Upper lobe of left lung (tissue), 6 donors: ENCODE data around the gene FAM216A. TPM values are rescaled to one million over a fixed set of nuclear protein-coding genes. Genes with fewer than 3 reads are reported as not detected.
A peak's percentile ranks its signal among the peaks of the same experiment; 100 is the strongest.

Source experiments
- ATAC-seq, 2 donors: fragments of 200-7000 bp; cut with Tn5 transposase; one replicate each; pipeline ENCODE4 v1.9.1; 2022; ENCODE audit warnings: mild to moderate bottlenecking in 2 of 2, moderate library complexity in 2 of 2; ENCODE audit not compliant: low FRiP score in 2 of 2
- DNase-seq, 2 donors: peaks; one replicate each; pipeline ENCODE4 v3.0.0-alpha.2; 2019 to 2020
- H3K27ac ChIP-seq, 4 donors: fragments of 200-600 bp; sonication (generic); one replicate each; pipeline ENCODE4 v1.5.1; 2016 to 2019
- H3K27me3 ChIP-seq, 4 donors: fragments of 200-600 bp; sonication (generic); one replicate each; pipeline ENCODE4 v1.5.1; 2017 to 2019
- H3K36me3 ChIP-seq, 4 donors: fragments of 200-600 bp; sonication (generic); one replicate each; pipeline ENCODE4 v1.5.1; 2016 to 2019
- H3K4me1 ChIP-seq, 4 donors: fragments of 200-600 bp; sonication (generic); one replicate each; pipeline ENCODE4 v1.5.1; 2018 to 2019
- H3K4me3 ChIP-seq, 4 donors: fragments of 200-600 bp; sonication (generic); one replicate each; pipeline ENCODE4 v1.5.1; 2017 to 2019; ENCODE audit warnings: mild to moderate bottlenecking in 2 of 4, moderate library complexity in 1 of 4
- H3K9me3 ChIP-seq, 4 donors: fragments of 200-600 bp; sonication (generic); one replicate each; pipeline ENCODE4 v1.5.1; 2018 to 2019
- EP300 ChIP-seq, 4 donors: sonication (generic); formaldehyde crosslinking; IDR thresholded peaks; one replicate each; pipeline ENCODE4 v1.5.1; 2017; ENCODE audit warnings: antibody characterized with exemption in 4 of 4, control low read depth in 2 of 4
- POLR2A ChIP-seq, 4 donors: fragments of 450-650 bp; IDR thresholded peaks; one replicate each; pipeline ENCODE4 v1.5.1; 2016 to 2017; ENCODE audit warnings: antibody characterized with exemption in 4 of 4, mild to moderate bottlenecking in 2 of 4
- POLR2AphosphoS5 ChIP-seq, 2 donors: sonication (generic); formaldehyde crosslinking; IDR thresholded peaks; one replicate each; pipeline ENCODE4 v1.5.1; 2017; ENCODE audit warnings: antibody characterized with exemption in 2 of 2
- WGBS, 2 donors: methylation state at CpG; one replicate each; pipeline ENCODE4 v1.1.5; 2017 to 2018; 5-methylcytosine and 5-hydroxymethylcytosine counted together
- small RNA-seq, 4 donors: library from RNA; depleted of rRNA; stranded (forward); fragments of <200 nt; gene quantifications; one replicate each; pipeline ENCODE3, GENCODE V24; 2016
- total RNA-seq, 6 donors: library from RNA; depleted of rRNA in 4 of 6; stranded (reverse); fragments of >200 nt in 4 of 6; gene quantifications; one replicate each; pipeline versions ENCODE4 v1.1.0 to v1.2.1, GENCODE V29; 2016 to 2021
- TF ChIP-seq, protein P1 (sequence below), 6 experiments: fragments of 450-650 bp in 4 of 6; fragments of 200-600 bp in 2 of 6; sonication (generic) in 2 of 6; IDR thresholded peaks; one replicate each; pipeline ENCODE4 v1.5.1; 2016 to 2019; ENCODE audit warnings: antibody characterized with exemption in 6 of 6
- donor health status: DM: no; HTN: no; CAD: no; lungs with moderate emphysema.
- donor health status: DM: no; HTN: yes; CAD: no; lungs with severe emphysema.

FAM216A gene
- total RNA-seq, 6 donors from 2014 or later = 3.1 to 6.1 (median 3.2) TPM

DNA sequence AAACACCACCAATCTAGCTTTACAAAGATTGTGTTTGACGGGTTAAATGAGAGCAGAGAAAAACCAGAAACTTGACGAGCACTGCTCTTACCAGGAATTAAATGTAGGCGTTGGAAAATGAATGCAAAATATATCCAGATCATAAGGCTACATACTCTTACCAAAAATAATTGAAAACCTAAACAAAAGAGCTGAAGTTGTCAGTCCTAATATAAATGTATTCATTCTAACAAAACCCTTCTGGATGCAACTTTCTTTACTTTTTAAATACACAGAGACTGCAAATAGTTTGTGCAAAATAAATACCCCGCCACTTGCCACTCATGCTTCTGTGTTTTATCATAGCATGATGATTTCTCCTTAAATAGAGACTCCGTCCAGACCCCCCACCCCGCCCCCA lies 66.2 kb downstream of the FAM216A start:
- Histone ChIP-seq H3K27ac (no peak overlapping the region), H3K9me3 (no peaks in the 10 kb centered on the region), H3K36me3 (peaks cover 7 to 55% (median 26%) of the 10 kb centered on the region in 4 donors), H3K27me3 (no peaks in the 10 kb centered on the region), H3K4me3 (no peak overlapping the region), H3K4me1 (peaks cover 0 to 7% (median 3%) of the 10 kb centered on the region in 4 donors)
- WGBS, 2 donors = 91 to 93% methylated on average over 6 of the region's 6 CpGs
- TF ChIP-seq POLR2AphosphoS5 (IDR thresholded peaks at IDR 0.05) = no peak
- TF ChIP-seq POLR2A (IDR thresholded peaks at IDR 0.05) = no peak
- TF ChIP-seq, protein P1, sequence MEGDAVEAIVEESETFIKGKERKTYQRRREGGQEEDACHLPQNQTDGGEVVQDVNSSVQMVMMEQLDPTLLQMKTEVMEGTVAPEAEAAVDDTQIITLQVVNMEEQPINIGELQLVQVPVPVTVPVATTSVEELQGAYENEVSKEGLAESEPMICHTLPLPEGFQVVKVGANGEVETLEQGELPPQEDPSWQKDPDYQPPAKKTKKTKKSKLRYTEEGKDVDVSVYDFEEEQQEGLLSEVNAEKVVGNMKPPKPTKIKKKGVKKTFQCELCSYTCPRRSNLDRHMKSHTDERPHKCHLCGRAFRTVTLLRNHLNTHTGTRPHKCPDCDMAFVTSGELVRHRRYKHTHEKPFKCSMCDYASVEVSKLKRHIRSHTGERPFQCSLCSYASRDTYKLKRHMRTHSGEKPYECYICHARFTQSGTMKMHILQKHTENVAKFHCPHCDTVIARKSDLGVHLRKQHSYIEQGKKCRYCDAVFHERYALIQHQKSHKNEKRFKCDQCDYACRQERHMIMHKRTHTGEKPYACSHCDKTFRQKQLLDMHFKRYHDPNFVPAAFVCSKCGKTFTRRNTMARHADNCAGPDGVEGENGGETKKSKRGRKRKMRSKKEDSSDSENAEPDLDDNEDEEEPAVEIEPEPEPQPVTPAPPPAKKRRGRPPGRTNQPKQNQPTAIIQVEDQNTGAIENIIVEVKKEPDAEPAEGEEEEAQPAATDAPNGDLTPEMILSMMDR (IDR thresholded peaks at IDR 0.05) = no peak
- TF ChIP-seq EP300 (IDR thresholded peaks at IDR 0.05) = no peak
- no peak for DNase-seq
- no peak for ATAC-seq

DNA sequence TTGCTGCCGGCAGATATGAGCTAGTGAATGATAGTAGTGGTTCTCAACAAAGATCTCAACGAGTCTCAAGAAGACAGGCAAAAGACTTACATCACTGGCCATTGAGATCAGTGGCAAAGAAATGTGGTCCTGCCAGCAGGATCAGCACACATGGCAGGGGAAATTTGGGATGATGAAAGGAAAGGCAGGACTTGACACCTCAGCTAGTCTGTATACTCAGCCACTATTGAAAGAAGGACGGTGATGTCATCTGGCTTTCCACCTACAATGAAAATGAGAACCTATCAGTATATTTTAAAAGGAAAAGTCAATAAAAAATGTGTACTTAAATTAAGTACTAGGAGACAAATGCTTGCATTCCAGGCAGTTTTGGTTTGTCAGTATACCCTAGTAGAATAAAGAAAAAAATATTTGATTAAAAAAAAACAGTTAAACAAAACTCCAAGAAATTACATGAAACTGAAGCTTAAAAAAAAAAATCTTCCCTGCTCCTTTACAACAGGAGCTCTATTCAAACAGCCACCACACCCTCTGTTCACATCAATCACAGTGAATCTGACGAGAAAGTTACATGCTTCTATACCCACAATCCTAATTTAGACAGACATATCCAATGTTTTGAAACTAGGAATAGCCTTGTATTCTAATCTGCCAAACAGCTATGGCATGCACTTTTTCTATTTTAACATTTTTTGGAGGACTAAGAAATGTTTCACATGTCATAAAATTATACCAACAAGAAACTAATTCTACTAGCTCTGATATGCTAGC lies 68.4 kb downstream of the FAM216A start:
- Histone ChIP-seq H3K27ac (peak overlapping the region; percentile 13 to 40 (median 20)), H3K9me3 (no peaks in the 10 kb centered on the region), H3K4me3 (no peak overlapping the region), H3K36me3 (peaks cover 7 to 49% (median 26%) of the 10 kb centered on the region in 4 donors), H3K27me3 (no peaks in the 10 kb centered on the region), H3K4me1 (peaks cover 0 to 7% (median 4%) of the 10 kb centered on the region in 4 donors)
- DNase-seq = no peak
- 70 to 86% methylated on average over 4 of the region's 4 CpGs for WGBS, 2 donors
- no peak for ATAC-seq
- TF ChIP-seq, protein P1 (IDR thresholded peaks at IDR 0.05) = no peak
- TF ChIP-seq POLR2AphosphoS5 (IDR thresholded peaks at IDR 0.05) = no peak

DNA sequence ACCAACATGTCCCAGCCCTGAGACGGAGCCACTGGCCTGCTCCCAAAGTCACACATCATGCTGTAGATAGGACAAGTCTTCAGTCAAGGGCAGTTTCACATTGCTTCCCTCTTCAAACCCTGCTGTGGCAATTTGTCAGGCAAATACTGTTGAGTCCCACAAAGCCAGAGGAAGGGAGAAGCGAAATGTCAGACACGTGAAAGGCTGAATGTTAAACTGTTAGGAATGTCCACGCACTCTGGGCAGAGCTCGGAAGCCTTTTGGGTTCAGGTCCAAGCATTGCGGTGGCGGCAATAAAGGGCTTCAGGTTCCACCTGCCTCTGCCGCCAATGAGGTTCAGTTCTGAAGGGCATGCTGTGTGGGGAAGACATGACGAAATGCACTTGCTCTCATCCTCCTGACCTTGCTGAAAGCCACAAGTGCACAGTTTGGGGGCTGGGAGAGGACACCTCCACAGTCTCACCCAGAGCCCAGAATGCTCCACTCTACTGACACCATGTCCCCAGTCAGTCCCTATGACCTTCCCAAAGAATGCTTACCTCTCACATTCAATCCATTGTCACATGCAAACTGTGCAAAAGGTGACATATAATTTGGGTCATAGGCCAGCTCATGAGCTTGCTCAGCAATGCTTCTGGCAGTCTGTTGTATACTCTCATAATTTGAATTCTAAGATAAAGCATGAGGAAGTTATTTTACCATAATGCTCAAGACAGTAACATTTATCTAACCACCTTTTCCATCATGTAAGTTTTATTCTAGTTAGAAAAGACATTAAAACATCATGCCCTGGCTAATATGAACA lies 69.2 kb downstream of the FAM216A start:
- peak; percentile 32 to 86 for ATAC-seq
- TF ChIP-seq, protein P1 (IDR thresholded peaks at IDR 0.05) = no peak
- TF ChIP-seq POLR2A (IDR thresholded peaks at IDR 0.05) (no peak), EP300 (IDR thresholded peaks at IDR 0.05) (no peak), POLR2AphosphoS5 (IDR thresholded peaks at IDR 0.05) (peak in 1 of 2 donors; percentile 9)
- peaks cover 7 to 49% (median 26%) of the 10 kb centered on the region in 4 donors for H3K36me3 ChIP-seq
- no peaks in the 10 kb centered on the region for H3K9me3 ChIP-seq
- 58 to 81% methylated on average over 8 to 9 of the region's 9 CpGs for WGBS, 2 donors
- H3K27me3 ChIP-seq = no peaks in the 10 kb centered on the region
- DNase-seq = peak in 1 of 2 donors; percentile 84
- peaks cover 2 to 15% (median 9%) of the 10 kb centered on the region in 4 donors for H3K4me1 ChIP-seq
- H3K4me3 ChIP-seq = no peak overlapping the region
- peak overlapping the region; percentile 13 to 40 (median 20) for H3K27ac ChIP-seq

DNA sequence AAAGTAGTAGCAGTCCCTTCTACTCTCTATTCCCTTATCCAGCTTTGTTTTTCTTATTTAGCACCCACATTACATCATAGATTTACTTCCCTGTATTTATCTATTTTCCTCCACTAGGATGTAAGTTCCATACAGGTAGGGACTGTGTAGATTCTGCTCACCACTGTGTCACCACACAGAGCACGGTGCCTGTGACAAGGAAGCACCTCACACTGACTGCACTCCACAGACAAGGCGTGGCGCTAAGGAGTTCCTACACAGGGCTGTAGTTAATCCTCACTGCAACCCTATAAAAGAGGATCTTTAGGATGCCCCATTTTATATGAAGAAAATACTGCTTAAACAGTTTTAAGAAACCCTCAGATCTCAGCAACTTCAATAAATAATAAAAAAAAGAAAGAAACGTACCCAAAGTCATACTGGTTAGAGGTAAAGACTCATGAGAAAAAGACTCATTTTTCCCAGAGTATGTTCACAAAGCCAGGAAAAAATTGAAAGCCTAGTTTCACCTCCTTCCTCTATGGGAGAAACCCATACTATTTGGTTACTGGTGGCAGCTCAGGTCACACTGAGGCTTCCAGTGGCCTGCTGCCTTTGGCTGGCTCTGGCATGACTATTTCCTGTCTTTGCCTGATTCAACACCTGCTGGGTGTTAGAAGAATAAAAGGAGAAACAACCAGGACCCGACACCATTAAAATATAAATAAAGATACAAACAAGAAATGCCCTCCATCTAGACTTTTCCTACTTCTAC lies 70.4 kb downstream of the FAM216A start:
- peaks cover 7 to 49% (median 26%) of the 10 kb centered on the region in 4 donors for H3K36me3 ChIP-seq
- H3K27ac ChIP-seq = peak overlapping the region in 1 of 4 donors; percentile 16
- ATAC-seq = no peak
- no peaks in the 10 kb centered on the region for H3K9me3 ChIP-seq
- no peak for DNase-seq
- no peaks in the 10 kb centered on the region for H3K27me3 ChIP-seq
- WGBS, 2 donors = 87 to 93% methylated on average over 5 of the region's 5 CpGs
- H3K4me1 ChIP-seq = peaks cover 6 to 27% (median 19%) of the 10 kb centered on the region in 4 donors
- no peak for TF ChIP-seq POLR2AphosphoS5 (IDR thresholded peaks at IDR 0.05)
- TF ChIP-seq, protein P1 (IDR thresholded peaks at IDR 0.05) = no peak
- TF ChIP-seq EP300 (IDR thresholded peaks at IDR 0.05) = no peak
- TF ChIP-seq POLR2A (IDR thresholded peaks at IDR 0.05) = no peak
- H3K4me3 ChIP-seq = no peak overlapping the region

Small RNA genes lying within 50 kb of the gene (small RNA-seq; reads per million reads assigned to genes)
- 0 reads per million in 4 donors for gene RF00278

Other genes with a start within 250 kb of the FAM216A start
- 100 to 1,000 TPM in 5 of 6 donors, 10 to 100 TPM in 1; 91.7 to 166 (median 142) TPM for gene ATP2A2, start 187.6 kb upstream of the FAM216A start, total RNA-seq
- gene ANAPC7, start 65.1 kb upstream of the FAM216A start, total RNA-seq = 10 to 100 TPM; 33.5 to 90.1 (median 43.1) TPM
- 100 to 1,000 TPM; 139 to 347 (median 245) TPM for gene ARPC3, start 18.5 kb upstream of the FAM216A start, total RNA-seq
- gene GPN3, start 588 bp upstream of the FAM216A start, total RNA-seq = 10 to 100 TPM in 4 of 6 donors, 1 to 10 TPM in 2; 4.1 to 31.4 (median 19.6) TPM
- gene VPS29, start 33.3 kb downstream of the FAM216A start, total RNA-seq = 100 to 1,000 TPM in 1 of 6 donors, 10 to 100 TPM in 5; 29.9 to 102 (median 86.7) TPM
- 1 to 10 TPM in 2 of 6 donors, under 1 TPM in 3, not detected in 1; 0.15 to 2.1 (median 0.94) TPM for gene RAD9B, start 33.5 kb downstream of the FAM216A start, total RNA-seq
- gene PPTC7, start 114.5 kb downstream of the FAM216A start, total RNA-seq = 10 to 100 TPM; 22.0 to 40.8 (median 25.2) TPM
- gene TCTN1, start 145.3 kb downstream of the FAM216A start, total RNA-seq = 10 to 100 TPM; 21.6 to 50.8 (median 42.6) TPM
- gene HVCN1, start 220.3 kb downstream of the FAM216A start, total RNA-seq = 10 to 100 TPM in 4 of 6 donors, 1 to 10 TPM in 2; 5.8 to 29.2 (median 15.5) TPM